Breast epithelium (tissue), 3 donors: ENCODE measurements around the gene DNM3.

Source experiments
- CTCF ChIP-seq, 3 donors: fragments of 450-650 bp; IDR thresholded peaks; one replicate each; pipeline ENCODE4 v1.5.1; 2016 to 2017; ENCODE audit warnings: antibody characterized with exemption in 3 of 3, mild to moderate bottlenecking in 3 of 3, moderate library complexity in 3 of 3
- POLR2A ChIP-seq: fragments of 450-650 bp; IDR thresholded peaks from one replicate; pipeline ENCODE4 v1.6.1; 2016; ENCODE audit warnings: antibody characterized with exemption, mild to moderate bottlenecking, moderate library complexity
- POLR2AphosphoS5 ChIP-seq, 3 donors: sonication (generic); formaldehyde crosslinking; IDR thresholded peaks; one replicate each; pipeline ENCODE4 v1.6.1; 2017; ENCODE audit warnings: antibody characterized with exemption in 3 of 3

- TF ChIP-seq POLR2A: no peak
- TF ChIP-seq CTCF (IDR thresholded peaks at IDR 0.05): no peak
- TF ChIP-seq POLR2AphosphoS5 (IDR thresholded peaks at IDR 0.05): no peak
Measured at GRCh38 chr1:172373864-172374263, 532.6 kb downstream of the DNM3 start.
